ENCODE data around the gene ZNF777.

DNA sequence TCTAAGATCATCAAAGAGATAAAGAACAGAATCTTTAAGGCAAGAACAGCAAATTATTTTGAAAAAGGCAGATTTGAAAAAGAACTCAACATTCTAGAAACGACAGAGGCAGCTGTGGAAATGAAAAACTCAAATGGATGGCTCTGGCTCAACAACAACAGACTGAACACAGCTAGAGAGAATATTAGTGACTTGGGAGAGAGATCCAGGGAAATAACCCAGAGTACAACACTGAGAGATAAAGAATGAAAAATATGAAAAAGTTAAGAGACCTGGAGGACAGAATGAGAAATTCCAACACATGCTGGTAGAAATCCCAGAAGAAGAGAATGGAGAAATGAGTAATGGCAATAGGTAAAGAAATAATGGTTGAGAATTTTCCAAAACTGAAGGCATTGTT, 17.9 kb upstream of the ZNF777 start:
- TF ChIP-seq GABPA (tag; conservative IDR thresholded peaks at IDR 0.05; ENCODE audit: low read depth) = no peak
- TF ChIP-seq FOXP1 (CRISPR knock-in tag; IDR thresholded peaks at IDR 0.05) = no peak
- TF ChIP-seq POLR2A (conservative IDR thresholded peaks at IDR 0.05) = no peak
- TF ChIP-seq, protein P1, sequence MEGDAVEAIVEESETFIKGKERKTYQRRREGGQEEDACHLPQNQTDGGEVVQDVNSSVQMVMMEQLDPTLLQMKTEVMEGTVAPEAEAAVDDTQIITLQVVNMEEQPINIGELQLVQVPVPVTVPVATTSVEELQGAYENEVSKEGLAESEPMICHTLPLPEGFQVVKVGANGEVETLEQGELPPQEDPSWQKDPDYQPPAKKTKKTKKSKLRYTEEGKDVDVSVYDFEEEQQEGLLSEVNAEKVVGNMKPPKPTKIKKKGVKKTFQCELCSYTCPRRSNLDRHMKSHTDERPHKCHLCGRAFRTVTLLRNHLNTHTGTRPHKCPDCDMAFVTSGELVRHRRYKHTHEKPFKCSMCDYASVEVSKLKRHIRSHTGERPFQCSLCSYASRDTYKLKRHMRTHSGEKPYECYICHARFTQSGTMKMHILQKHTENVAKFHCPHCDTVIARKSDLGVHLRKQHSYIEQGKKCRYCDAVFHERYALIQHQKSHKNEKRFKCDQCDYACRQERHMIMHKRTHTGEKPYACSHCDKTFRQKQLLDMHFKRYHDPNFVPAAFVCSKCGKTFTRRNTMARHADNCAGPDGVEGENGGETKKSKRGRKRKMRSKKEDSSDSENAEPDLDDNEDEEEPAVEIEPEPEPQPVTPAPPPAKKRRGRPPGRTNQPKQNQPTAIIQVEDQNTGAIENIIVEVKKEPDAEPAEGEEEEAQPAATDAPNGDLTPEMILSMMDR (IDR thresholded peaks at IDR 0.05 in 2 of 3, conservative IDR thresholded peaks at IDR 0.05 in 1 of 3; ENCODE audit: insufficient read depth in 2 of 3, low read depth in 1 of 3, low read length in 3 of 3) = no peak
- no peak for TF ChIP-seq NR3C1 (CRISPR knock-in tag; IDR thresholded peaks at IDR 0.05)

Data from K562 (cell line).